Measurements from ENCODE around the gene TMED4.

TMED4 gene

DNA sequence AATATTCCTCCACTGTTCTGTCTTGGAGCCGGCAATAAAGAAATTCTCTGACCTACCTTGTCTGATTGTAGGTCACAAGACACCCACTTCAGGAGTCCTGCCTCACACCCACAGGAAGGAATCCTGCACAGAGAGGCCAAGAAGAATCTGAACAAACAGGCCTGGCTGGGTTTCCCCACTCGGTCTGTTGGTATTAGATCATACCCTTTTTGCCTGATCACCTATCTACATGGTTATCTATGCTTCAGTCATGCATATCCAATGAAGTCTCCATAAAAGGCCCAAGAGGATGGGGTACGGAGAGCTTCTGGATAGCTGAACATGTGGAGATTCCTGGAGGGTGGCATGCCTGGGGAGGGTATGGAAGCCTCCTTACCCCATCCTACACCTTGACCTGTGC, 36.7 kb upstream of the TMED4 start:
- Histone ChIP-seq H3K4me3 (ENCODE audit: low read length) (no peak overlapping the region), H3K27me3 (ENCODE audit: control insufficient read depth, insufficient read depth, low read length) (no peaks in the 10 kb centered on the region), H3K4me1 (ENCODE audit: control insufficient read depth, low read depth, low read length) (no peaks in the 10 kb centered on the region), H3K36me3 (ENCODE audit: control insufficient read depth, low read depth, low read length) (no peaks in the 10 kb centered on the region), H3K9me3 (ENCODE audit: control insufficient read depth, low read depth, low read length) (no peaks in the 10 kb centered on the region), H3K27ac (ENCODE audit: low read length) (no peak overlapping the region), H3K9ac (ENCODE audit: low read length) (no peak overlapping the region)

DNA sequence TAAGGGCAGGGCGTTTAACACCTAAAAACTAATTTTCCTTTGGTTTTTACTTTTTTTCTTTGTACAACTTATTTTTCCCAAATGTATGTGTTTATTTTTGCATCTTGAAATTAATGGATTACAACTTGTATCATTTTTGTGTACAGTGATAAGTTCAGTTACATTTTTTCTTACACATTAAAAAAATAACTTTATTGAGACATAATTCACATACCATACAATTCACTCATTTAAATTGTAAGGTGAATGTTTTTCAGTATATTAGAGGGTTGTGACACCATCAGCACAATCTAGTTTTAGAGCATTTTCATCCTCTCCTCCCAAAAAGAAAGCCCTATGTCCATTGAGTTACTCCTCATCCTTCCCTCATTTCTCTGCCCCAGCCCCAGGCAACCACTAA, 36.0 kb upstream of the TMED4 start:
- no peaks in the 10 kb centered on the region for H3K27me3 ChIP-seq (ENCODE audit: control insufficient read depth, insufficient read depth, low read length)
- H3K4me1 ChIP-seq (ENCODE audit: control insufficient read depth, low read depth, low read length): no peaks in the 10 kb centered on the region
- no peak overlapping the region for H3K4me3 ChIP-seq (ENCODE audit: low read length)
- H3K9ac ChIP-seq (ENCODE audit: low read length): no peak overlapping the region
- no peaks in the 10 kb centered on the region for H3K36me3 ChIP-seq (ENCODE audit: control insufficient read depth, low read depth, low read length)
- no peaks in the 10 kb centered on the region for H3K9me3 ChIP-seq (ENCODE audit: control insufficient read depth, low read depth, low read length)
- no peak overlapping the region for H3K27ac ChIP-seq (ENCODE audit: low read length)

DNA sequence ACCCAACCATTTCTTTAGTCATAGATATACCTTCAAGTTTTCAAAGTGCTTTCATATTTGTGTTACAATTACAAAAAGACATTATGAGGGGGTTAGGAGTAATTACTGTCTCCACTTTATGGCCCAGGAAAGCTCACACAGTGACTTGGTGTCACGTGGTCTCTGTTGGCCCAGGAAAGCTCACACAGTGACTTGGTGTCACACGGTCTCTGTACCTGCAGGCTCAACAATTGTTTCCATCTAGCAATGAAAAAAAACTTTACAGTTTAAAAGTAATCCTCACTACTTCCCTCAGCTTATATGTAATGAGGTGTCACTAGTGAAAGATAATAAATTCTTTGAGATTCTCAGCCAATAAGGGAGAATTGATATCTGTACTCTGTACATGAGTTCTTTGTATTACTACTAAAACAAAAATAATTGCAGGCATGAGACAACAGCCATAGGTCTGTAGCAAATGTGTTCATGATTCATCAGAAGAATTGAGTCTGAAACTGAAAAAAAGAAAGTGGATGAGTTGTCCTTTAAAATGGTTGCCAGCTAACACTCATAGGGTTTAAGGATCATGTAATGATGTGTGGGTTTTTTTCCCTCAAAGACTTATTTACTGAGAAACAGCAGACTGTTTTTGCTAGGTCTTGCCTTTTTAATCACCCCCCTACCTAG, 35.3 kb upstream of the TMED4 start:
- H3K27me3 ChIP-seq (ENCODE audit: control insufficient read depth, insufficient read depth, low read length): no peaks in the 10 kb centered on the region
- no peaks in the 10 kb centered on the region for H3K9me3 ChIP-seq (ENCODE audit: control insufficient read depth, low read depth, low read length)
- H3K4me3 ChIP-seq (ENCODE audit: low read length): no peak overlapping the region
- no peaks in the 10 kb centered on the region for H3K36me3 ChIP-seq (ENCODE audit: control insufficient read depth, low read depth, low read length)
- H3K27ac ChIP-seq (ENCODE audit: low read length): no peak overlapping the region
- no peaks in the 10 kb centered on the region for H3K4me1 ChIP-seq (ENCODE audit: control insufficient read depth, low read depth, low read length)
- no peak overlapping the region for H3K9ac ChIP-seq (ENCODE audit: low read length)

- Histone ChIP-seq H3K4me1 (ENCODE audit: control insufficient read depth, low read depth, low read length) (no peaks in the 10 kb centered on the region), H3K27me3 (ENCODE audit: control insufficient read depth, insufficient read depth, low read length) (no peaks in the 10 kb centered on the region), H3K9ac (ENCODE audit: low read length) (no peak overlapping the region), H3K36me3 (ENCODE audit: control insufficient read depth, low read depth, low read length) (no peaks in the 10 kb centered on the region), H3K9me3 (ENCODE audit: control insufficient read depth, low read depth, low read length) (no peaks in the 10 kb centered on the region), H3K4me3 (ENCODE audit: low read length) (no peak overlapping the region), H3K27ac (ENCODE audit: low read length) (no peak overlapping the region)
These were observed 34.5 kb upstream of the TMED4 start for GRCh38 chr7:44616545-44616944.

DNA sequence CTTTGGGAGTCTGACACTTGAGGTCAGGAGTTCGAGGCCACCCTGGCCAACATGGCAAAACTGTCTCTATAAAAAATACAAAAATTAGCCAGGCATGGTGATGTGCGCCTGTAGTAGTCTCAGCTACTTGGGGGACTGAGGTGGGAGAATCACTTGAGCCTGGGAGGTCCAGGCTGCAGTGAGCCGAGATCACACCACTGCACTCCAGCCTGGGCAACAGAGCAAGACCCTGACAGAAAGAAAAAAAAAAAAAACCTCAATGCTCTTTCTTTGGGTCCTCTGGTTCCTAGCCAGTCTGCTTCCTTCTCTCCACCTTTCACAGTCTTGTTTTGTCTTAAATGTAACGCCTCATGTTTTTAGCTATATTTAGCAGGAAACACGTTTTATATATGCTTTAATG, 33.8 kb upstream of the TMED4 start:
- no peak overlapping the region for H3K4me3 ChIP-seq (ENCODE audit: low read length)
- no peaks in the 10 kb centered on the region for H3K4me1 ChIP-seq (ENCODE audit: control insufficient read depth, low read depth, low read length)
- H3K36me3 ChIP-seq (ENCODE audit: control insufficient read depth, low read depth, low read length): no peaks in the 10 kb centered on the region
- no peak overlapping the region for H3K9ac ChIP-seq (ENCODE audit: low read length)
- no peak overlapping the region for H3K27ac ChIP-seq (ENCODE audit: low read length)
- H3K9me3 ChIP-seq (ENCODE audit: control insufficient read depth, low read depth, low read length): no peaks in the 10 kb centered on the region
- H3K27me3 ChIP-seq (ENCODE audit: control insufficient read depth, insufficient read depth, low read length): no peaks in the 10 kb centered on the region

DNA sequence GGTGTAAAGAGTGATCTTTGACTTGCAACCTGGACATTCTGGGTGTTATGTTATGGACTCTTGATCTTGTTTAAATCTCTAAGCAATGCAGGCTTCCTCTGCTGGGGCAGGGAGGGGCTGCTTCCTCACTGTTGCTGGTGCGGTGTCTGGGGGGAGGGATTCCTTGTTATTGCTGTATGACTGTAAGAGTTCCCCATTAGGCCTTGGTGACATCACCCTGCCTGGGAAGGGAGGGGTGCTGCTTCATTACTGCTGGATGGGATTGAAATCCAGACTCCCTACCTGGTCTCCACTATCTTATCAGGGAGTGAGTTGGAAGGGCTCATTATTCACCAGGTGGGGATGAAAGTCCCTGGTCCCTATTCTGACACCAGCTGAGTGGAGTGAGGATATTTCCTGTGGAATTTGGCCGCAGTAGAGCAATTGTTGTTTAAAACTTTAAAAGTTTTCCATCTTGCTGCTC, 33.1 kb upstream of the TMED4 start:
- H3K9me3 ChIP-seq (ENCODE audit: control insufficient read depth, low read depth, low read length): no peaks in the 10 kb centered on the region
- H3K27me3 ChIP-seq (ENCODE audit: control insufficient read depth, insufficient read depth, low read length): no peaks in the 10 kb centered on the region
- no peak overlapping the region for H3K9ac ChIP-seq (ENCODE audit: low read length)
- H3K4me3 ChIP-seq (ENCODE audit: low read length): no peak overlapping the region
- H3K36me3 ChIP-seq (ENCODE audit: control insufficient read depth, low read depth, low read length): no peaks in the 10 kb centered on the region
- no peaks in the 10 kb centered on the region for H3K4me1 ChIP-seq (ENCODE audit: control insufficient read depth, low read depth, low read length)
- no peak overlapping the region for H3K27ac ChIP-seq (ENCODE audit: low read length)

DNA sequence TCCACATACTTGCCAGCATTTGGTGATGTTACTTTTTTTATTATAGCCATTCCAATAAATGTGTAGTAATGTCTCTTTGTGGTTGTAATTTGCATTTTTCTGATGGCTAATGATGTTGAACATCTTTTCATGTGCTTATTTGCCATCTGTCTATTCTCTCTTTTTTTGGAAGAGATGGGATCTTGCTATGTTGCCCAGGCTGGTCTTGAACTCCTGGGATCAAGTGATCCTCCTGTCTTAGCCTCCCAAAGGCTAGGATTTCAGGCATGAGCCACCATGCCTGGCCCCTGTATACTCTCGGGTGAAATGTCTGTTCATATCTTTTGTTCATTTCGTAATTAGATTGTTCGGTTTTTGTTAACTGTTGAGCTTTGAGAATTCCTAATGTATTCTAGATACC, 27.8 kb upstream of the TMED4 start:
- H3K27ac ChIP-seq (ENCODE audit: low read length): no peak overlapping the region
- H3K4me1 ChIP-seq (ENCODE audit: control insufficient read depth, low read depth, low read length): peaks cover 6% of the 10 kb centered on the region
- H3K4me3 ChIP-seq (ENCODE audit: low read length): no peak overlapping the region
- H3K9ac ChIP-seq (ENCODE audit: low read length): no peak overlapping the region
- H3K9me3 ChIP-seq (ENCODE audit: control insufficient read depth, low read depth, low read length): no peaks in the 10 kb centered on the region
- H3K27me3 ChIP-seq (ENCODE audit: control insufficient read depth, insufficient read depth, low read length): no peaks in the 10 kb centered on the region
- no peaks in the 10 kb centered on the region for H3K36me3 ChIP-seq (ENCODE audit: control insufficient read depth, low read depth, low read length)

GRCh38 chr7:44608916-44609648, 27.1 kb upstream of the TMED4 start:
- no peaks in the 10 kb centered on the region for H3K36me3 ChIP-seq (ENCODE audit: control insufficient read depth, low read depth, low read length)
- H3K9me3 ChIP-seq (ENCODE audit: control insufficient read depth, low read depth, low read length): no peaks in the 10 kb centered on the region
- H3K9ac ChIP-seq (ENCODE audit: low read length): no peak overlapping the region
- H3K4me1 ChIP-seq (ENCODE audit: control insufficient read depth, low read depth, low read length): peaks cover 6% of the 10 kb centered on the region
- no peak overlapping the region for H3K27ac ChIP-seq (ENCODE audit: low read length)
- no peaks in the 10 kb centered on the region for H3K27me3 ChIP-seq (ENCODE audit: control insufficient read depth, insufficient read depth, low read length)
- no peak overlapping the region for H3K4me3 ChIP-seq (ENCODE audit: low read length)

- H3K36me3 ChIP-seq (ENCODE audit: control insufficient read depth, low read depth, low read length): no peaks in the 10 kb centered on the region
- peaks cover 6% of the 10 kb centered on the region for H3K4me1 ChIP-seq (ENCODE audit: control insufficient read depth, low read depth, low read length)
- H3K27ac ChIP-seq (ENCODE audit: low read length): peak overlapping the region; percentile 90
- H3K9ac ChIP-seq (ENCODE audit: low read length): peak overlapping the region; percentile 92
- H3K27me3 ChIP-seq (ENCODE audit: control insufficient read depth, insufficient read depth, low read length): no peaks in the 10 kb centered on the region
- no peaks in the 10 kb centered on the region for H3K9me3 ChIP-seq (ENCODE audit: control insufficient read depth, low read depth, low read length)
- H3K4me3 ChIP-seq (ENCODE audit: low read length): peak overlapping the region; percentile 83
These were observed 25.4 kb upstream of the TMED4 start for GRCh38 chr7:44607141-44608068.

DNA sequence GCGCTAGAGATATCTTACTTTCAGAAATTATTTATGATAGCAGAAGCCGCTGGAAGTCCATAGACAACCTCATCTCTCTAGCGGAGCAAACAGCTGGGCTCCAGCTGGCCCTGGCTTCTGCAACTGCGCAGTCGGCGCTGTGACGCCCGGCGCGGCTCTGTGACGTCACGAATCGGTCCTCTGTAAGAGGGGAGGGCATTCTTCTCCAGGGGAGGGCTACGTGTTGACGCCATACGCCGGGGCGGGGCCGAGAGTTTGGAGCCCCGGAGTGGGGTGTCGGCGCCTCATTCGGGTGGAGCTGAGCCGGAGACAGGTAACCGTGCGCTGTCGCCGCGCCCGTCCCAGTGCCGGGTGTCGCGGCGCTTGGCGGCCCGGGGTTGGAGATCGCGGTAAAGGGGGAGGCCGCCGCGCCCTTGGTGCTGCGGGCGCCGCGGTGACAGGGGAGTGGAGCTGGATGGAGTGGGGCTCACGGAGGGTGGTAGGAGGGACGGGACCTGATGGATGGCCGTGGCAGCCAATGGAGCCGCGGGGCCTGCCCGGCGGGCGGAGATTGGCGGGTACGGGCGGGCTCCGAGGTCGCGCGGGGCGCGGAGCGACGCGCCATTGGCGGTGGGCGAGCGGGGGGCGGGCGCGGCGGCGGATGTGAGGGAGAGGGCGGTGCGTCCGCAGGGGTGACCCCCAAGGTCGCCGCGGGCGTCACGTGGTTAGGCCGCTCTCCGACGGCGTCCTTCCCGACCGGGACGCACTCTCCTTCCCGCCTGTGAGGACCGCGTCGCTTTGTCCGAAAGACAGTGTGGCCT, 24.5 kb upstream of the TMED4 start, which contains the start of gene OGDH:
Gene OGDH, plus strand, starts transcription at position 287 of the 800 bp plus-strand sequence. CDS start 17,717 bp downstream, outside the sequence.
- Histone ChIP-seq H3K27me3 (ENCODE audit: control insufficient read depth, insufficient read depth, low read length) (no peaks in the 10 kb centered on the region), H3K36me3 (ENCODE audit: control insufficient read depth, low read depth, low read length) (no peaks in the 10 kb centered on the region), H3K27ac (ENCODE audit: low read length) (peak within 1 kb of the TSS; percentile 90), H3K4me1 (ENCODE audit: control insufficient read depth, low read depth, low read length) (peaks cover 6% of the 10 kb centered on the region), H3K4me3 (ENCODE audit: low read length) (peak within 1 kb of the TSS; percentile 83), H3K9me3 (ENCODE audit: control insufficient read depth, low read depth, low read length) (no peaks in the 10 kb centered on the region), H3K9ac (ENCODE audit: low read length) (peak within 1 kb of the TSS; percentile 92)

DNA sequence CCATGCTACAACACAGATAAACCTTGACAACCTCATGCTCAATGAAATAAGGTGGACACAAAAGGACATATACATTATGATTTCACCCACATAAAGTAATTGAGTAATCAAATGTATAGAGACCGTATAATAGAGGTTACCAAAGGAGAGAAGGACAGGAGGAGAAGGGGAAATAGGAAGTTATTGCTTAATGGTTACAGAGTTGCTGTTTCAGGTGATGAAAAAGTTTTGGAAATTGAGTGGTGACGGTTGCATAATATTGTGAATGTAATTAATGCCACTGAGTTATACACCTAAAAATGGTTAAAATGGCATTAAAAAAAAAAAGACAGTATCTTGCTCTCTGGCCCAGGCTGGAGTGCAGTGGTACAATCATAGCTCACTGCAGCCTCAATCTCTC, 22.9 kb upstream of the TMED4 start:
- no peak overlapping the region for H3K9ac ChIP-seq (ENCODE audit: low read length)
- H3K4me1 ChIP-seq (ENCODE audit: control insufficient read depth, low read depth, low read length): peaks cover 6% of the 10 kb centered on the region
- no peaks in the 10 kb centered on the region for H3K36me3 ChIP-seq (ENCODE audit: control insufficient read depth, low read depth, low read length)
- no peaks in the 10 kb centered on the region for H3K9me3 ChIP-seq (ENCODE audit: control insufficient read depth, low read depth, low read length)
- no peaks in the 10 kb centered on the region for H3K27me3 ChIP-seq (ENCODE audit: control insufficient read depth, insufficient read depth, low read length)
- no peak overlapping the region for H3K27ac ChIP-seq (ENCODE audit: low read length)
- H3K4me3 ChIP-seq (ENCODE audit: low read length): no peak overlapping the region
